D341Med (cell line): ENCODE measurements around the gene IDS.
"Not testable (repeated sequence)": the region's sequence is repeated elsewhere in the genome, so short reads cannot be mapped to it uniquely, and the experiment has no call there.

ENCODE experiments used
- DNase-seq: peaks from one replicate; pipeline ENCODE4 v3.0.0; 2012; ENCODE audit warnings: low spot score

Gene IDS

GRCh38 chrX:149504915-149505651 lies at the start of gene IDS:
IDS (minus strand) TSS chrX:149505306; CDS start chrX:149505137, 169 bp downstream.
- peak; percentile 88 for DNase-seq

GRCh38 chrX:149551939-149552248 lies 46.8 kb upstream of the IDS start:
- not testable (repeated sequence) for DNase-seq

- not testable (repeated sequence) for DNase-seq
Observed at GRCh38 chrX:149551245-149551938, 46.3 kb upstream of the IDS start.

GRCh38 chrX:149550454-149550853 lies 45.3 kb upstream of the IDS start:
- DNase-seq: not testable (repeated sequence)

GRCh38 chrX:149549701-149550100 lies 44.6 kb upstream of the IDS start, which contains the start of gene HSFX3:
HSFX3 (minus strand) TSS chrX:149549924; CDS start chrX:149549852, 72 bp downstream.
- not testable (repeated sequence) for DNase-seq

- DNase-seq: not testable (repeated sequence)
Observed at GRCh38 chrX:149547782-149548181, 42.7 kb upstream of the IDS start.

- not testable (repeated sequence) for DNase-seq
Observed at GRCh38 chrX:149546962-149547361, 41.9 kb upstream of the IDS start.

- not testable (repeated sequence) for DNase-seq
Observed at GRCh38 chrX:149545545-149546543, 40.7 kb upstream of the IDS start.

- DNase-seq: no peak
Observed at GRCh38 chrX:149541521-149542047, 36.5 kb upstream of the IDS start.

GRCh38 chrX:149540621-149541520 lies 35.8 kb upstream of the IDS start, which contains the start of gene EOLA1:
EOLA1 (plus strand) TSS chrX:149541012; CDS start chrX:149545631, 4,619 bp downstream.
- DNase-seq: peak; percentile 70

GRCh38 chrX:149540131-149540620 lies 35.1 kb upstream of the IDS start:
- peak; percentile 87 for DNase-seq

- peak; percentile 77 for DNase-seq
Observed at GRCh38 chrX:149539283-149540130, 34.4 kb upstream of the IDS start.

GRCh38 chrX:149537474-149537873 lies 32.4 kb upstream of the IDS start:
- not testable (repeated sequence) for DNase-seq

- not testable (repeated sequence) for DNase-seq
Observed at GRCh38 chrX:149534926-149535602, 30.0 kb upstream of the IDS start.

- not testable (repeated sequence) for DNase-seq
Observed at GRCh38 chrX:149533999-149534398, 28.9 kb upstream of the IDS start.

- DNase-seq: not testable (repeated sequence)
Observed at GRCh38 chrX:149532868-149533267, 27.8 kb upstream of the IDS start.

GRCh38 chrX:149531599-149531998 lies 26.5 kb upstream of the IDS start:
- no peak for DNase-seq

GRCh38 chrX:149528381-149528780 lies 23.3 kb upstream of the IDS start:
- no peak for DNase-seq

GRCh38 chrX:149527705-149528104 lies 22.6 kb upstream of the IDS start:
- DNase-seq: no peak
